PFSK-1 (cell line): Measurements from ENCODE around the gene RHCG.

Source experiments
- FOXP2 ChIP-seq: optimal IDR thresholded peaks from 2 replicates; pipeline ENCODE3; 2011; ENCODE audit warnings: borderline replicate concordance, control low read depth, inconsistent platforms; ENCODE audit not compliant: insufficient read depth; ENCODE audit errors: extremely low read length, extremely low read depth
- POLR2AphosphoS5 ChIP-seq: IDR thresholded peaks from 2 replicates; pipeline ENCODE4 v1.6.1; 2012; ENCODE audit warnings: low read depth, mild to moderate bottlenecking, control low read depth, low read length, moderate library complexity
- REST ChIP-seq, 2 experiments: IDR thresholded peaks; 2 replicates each; pipeline versions ENCODE4 v1.6.1 to v1.8.0; 2011 to 2012; ENCODE audit warnings: low read depth in 2 of 2, low read length in 2 of 2, control low read depth in 1 of 2, inconsistent platforms in 1 of 2, mild to moderate bottlenecking in 1 of 2, moderate library complexity in 1 of 2; ENCODE audit not compliant: insufficient read depth in 1 of 2
- SIN3A ChIP-seq: IDR thresholded peaks from 2 replicates; pipeline ENCODE4 v1.6.1; 2012; ENCODE audit warnings: mild to moderate bottlenecking, low read length, moderate library complexity, borderline replicate concordance; ENCODE audit not compliant: insufficient read depth
- TAF1 ChIP-seq: IDR thresholded peaks from 2 replicates; pipeline ENCODE4 v1.6.1; 2012; ENCODE audit warnings: low read length, control low read depth, borderline replicate concordance; ENCODE audit not compliant: insufficient read depth

The RHCG gene

GRCh38 chr15:89477411-89478242, 18.8 kb downstream of the RHCG start:
- TF ChIP-seq REST (IDR thresholded peaks at IDR 0.05; ENCODE audit: insufficient read depth in 1 of 2, low read depth in 2 of 2, low read length in 2 of 2) (no peak), FOXP2 (no peak), POLR2AphosphoS5 (no peak), TAF1 (no peak), SIN3A (no peak)

DNA sequence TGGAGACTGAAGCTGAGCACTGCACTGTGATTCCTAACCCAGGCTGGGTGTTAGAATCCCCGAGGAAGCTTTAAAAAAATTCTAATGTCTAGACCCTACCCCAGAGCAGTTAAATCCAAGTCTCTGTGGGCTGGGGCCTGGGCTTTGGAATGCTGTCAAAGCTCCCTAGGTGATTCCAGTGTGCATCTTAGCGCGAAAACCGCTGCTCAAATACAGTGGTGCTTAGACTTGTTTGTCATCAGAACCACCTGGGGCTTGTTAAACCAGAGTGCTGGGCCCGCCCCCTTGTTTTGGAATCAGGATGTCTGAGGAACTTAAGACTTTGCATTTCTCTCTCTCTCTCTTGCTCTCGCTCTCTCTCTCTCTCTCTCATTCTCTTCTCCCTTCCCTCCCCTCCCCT, 20.7 kb downstream of the RHCG start:
- TF ChIP-seq TAF1: no peak

DNA sequence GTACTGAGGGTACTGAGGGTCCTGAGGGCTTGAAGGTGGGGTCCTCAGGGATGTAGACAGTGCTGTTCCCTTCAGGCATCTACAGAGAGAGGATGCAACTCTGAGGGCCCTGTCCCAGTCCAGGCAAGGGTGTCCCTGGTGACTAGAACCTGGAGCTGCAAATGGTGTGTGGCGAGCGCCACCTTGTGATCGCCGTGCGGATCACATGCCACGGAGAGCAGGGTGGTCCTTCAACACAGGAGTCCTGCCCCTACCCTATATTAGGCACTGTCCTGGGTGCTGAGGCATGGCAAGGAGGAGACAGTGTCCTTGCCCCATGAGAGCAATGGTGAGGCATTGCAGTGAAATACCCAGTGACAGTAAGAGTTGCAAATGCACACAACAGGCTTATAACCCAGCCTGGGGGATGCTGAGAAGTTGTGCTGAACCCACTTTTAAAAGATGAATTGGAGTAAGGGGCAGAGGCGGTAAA, 23.6 kb downstream of the RHCG start:
- TF ChIP-seq REST (IDR thresholded peaks at IDR 0.05; ENCODE audit: insufficient read depth in 1 of 2, low read depth in 2 of 2, low read length in 2 of 2) (peak; percentile 57 to 89; a peak in 3 of 4 replicates), FOXP2 (no peak)

DNA sequence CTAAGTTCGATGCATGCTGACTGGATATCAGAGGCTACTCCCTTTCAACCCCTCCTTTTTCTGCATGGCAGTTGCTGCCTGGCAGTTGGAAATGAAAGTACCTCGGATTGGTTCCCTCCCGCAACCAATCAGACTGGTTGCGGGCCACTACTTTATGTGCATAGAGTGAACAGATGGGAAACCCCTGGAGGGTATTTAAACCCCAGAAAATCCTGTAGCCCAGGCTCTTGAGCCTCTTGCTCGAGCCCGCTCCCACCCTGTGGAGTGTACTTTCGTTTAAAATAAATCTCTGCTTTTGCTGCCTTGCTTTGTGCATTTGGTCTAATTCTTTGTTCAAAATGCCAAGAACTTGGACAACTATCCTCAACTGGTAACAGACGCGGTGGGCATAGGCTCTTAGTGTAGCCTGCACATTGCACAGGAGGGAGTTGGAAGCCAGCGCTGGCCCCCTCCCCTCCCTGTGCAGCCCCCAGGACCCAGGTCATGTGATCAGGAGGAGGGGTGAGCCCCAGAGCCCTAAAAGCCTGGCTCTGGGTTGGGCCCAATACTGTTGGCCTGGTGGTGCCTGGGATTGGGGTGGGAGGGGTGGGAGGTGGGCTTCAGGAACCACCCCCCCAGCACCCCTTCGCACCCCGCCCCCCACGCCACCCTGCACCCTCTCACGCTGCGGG, 26.8 kb downstream of the RHCG start:
- no peak for TF ChIP-seq TAF1
- no peak for TF ChIP-seq FOXP2
- no peak for TF ChIP-seq REST (IDR thresholded peaks at IDR 0.05; ENCODE audit: insufficient read depth in 1 of 2, low read depth in 2 of 2, low read length in 2 of 2)
- no peak for TF ChIP-seq POLR2AphosphoS5
- TF ChIP-seq SIN3A: no peak

GRCh38 chr15:89463113-89463512, 33.3 kb downstream of the RHCG start:
- TF ChIP-seq POLR2AphosphoS5 (no peak), SIN3A (no peak), TAF1 (no peak)

DNA sequence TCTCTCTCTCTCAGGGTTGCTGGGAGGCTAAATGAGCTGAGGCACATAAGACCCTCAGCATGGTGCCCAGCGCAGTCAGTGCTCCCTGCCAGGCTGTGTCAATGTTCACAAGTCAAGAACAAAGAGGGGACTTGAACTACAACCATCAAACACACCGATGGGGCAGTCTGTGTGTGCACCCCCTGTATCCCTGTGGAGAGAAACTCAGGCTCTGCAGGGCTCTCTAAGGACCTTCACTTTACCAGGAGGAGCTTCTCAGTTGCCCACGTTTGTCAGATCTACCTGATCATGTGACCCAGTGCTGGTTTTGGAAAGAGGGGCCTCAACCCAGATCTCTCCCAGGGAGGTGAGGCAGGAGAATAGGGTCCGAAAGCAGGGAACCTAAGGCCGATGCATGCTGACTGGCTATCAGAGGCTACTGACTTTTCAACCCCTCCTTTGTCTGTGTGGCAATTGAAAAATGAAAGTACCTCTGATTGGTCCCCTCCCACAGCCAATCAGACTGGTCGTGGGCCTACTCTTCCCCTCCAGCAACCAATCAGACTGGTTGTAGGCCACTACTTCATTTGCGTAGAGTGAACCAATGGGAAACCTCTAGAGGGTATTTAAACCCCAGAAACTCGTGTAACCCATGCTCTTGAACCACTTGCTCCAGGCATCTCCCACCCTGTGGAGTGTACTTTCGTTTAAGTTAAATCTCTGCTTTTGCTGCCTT, 34.0 kb downstream of the RHCG start:
- TF ChIP-seq SIN3A: no peak
- TF ChIP-seq REST (IDR thresholded peaks at IDR 0.05; ENCODE audit: insufficient read depth in 1 of 2, low read depth in 2 of 2, low read length in 2 of 2): no peak
- TF ChIP-seq POLR2AphosphoS5: no peak
- TF ChIP-seq TAF1: no peak
